ENCODE measurements around the gene RGS16.
"Not testable (repeated sequence)": the region's sequence is repeated elsewhere in the genome, so short reads cannot be mapped to it uniquely, and the experiment has no call there.

Gene RGS16, protein sequence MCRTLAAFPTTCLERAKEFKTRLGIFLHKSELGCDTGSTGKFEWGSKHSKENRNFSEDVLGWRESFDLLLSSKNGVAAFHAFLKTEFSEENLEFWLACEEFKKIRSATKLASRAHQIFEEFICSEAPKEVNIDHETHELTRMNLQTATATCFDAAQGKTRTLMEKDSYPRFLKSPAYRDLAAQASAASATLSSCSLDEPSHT

DNA sequence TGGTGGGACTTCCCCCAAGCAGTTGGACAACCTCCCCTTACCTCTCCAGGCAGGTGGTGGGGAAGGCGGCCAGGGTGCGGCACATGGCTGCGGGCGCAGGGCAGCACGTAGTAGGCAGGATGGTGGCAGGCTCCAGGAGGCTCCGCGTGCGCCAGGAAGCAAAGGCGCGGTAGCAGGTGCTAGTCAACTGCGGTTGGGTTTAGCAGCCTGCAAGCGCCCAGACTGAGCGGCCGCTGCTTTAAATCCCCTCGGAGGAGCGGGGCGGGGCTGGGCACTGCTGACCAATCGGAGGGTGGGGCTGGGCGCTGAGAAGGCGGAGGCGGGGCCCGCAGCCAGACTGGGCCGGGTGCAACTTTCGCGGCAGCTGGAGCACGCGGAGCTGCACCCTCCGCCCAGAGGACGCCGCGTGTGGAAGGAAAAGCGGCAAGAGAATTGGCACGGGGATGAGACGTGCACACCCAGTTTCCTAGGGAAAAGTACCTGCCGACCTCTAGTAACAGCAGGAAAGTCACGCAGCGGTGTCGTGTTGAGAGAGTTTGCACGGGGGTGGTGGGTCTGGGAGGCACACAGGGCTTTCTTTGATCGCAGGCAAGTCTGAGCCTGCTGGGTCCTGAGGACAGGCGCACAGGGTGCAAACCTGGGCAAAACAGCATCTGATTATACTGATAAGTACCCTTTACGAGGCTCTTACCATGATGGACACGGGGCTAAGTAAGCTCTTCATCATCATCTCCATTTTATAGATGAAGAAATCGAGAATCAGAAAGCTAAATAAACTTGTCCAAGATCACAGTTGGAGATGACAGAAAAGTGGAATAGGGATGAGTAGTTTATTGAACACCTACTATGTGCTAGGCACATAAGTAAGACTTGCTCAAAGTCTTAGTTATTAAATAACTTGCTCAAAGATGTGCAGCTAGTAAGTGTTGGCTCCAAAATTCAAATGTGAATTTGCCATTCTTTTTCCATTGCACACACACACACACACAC is at the start of gene RGS16:
Gene RGS16 (minus strand): TSS at position 215 of the 990 bp plus-strand sequence. CDS start 130 bp downstream, at position 85.
- peak; percentile 100 for DNase-seq (ENCODE audit: low spot score)

DNA sequence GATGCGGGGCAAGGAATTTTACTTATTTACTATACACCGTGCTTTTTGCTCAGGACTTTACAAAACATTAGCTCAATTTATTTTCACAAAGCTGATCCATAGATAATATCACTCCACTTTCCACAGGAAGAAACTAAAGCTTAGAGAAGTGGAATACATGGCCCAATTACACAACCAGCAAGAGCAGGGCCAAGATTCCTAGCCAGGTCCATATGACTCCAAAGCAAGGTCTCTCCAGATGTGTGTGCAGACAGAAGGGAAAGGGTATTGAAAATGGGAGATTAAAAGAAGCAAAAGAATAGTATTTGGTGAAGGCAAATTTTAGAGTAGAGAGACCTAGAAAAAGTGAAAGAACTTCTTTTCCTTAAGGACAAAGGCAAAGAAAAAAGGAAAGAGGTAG is 49.8 kb upstream of the RGS16 start:
- DNase-seq (ENCODE audit: low spot score) = no peak

DNA sequence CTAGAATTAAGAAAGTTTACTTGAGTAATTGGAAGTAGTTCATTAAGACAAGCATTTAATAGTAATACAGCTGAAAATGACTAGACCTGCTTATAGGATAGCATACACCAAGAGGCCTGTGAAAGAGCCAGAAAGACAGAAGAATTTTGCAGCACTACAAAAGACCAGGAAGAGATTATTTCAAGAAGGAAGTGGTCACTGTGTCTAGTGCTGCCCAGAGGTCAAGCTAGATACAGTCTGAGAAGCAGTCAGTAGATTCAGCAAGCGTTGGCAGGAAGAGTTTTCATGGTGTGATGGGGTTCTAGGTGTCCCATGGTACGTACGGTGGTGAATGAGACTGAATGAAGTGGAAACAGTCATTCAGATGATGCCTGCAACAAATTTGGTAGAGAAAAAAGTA is 48.7 kb upstream of the RGS16 start:
- no peak for DNase-seq (ENCODE audit: low spot score)

DNA sequence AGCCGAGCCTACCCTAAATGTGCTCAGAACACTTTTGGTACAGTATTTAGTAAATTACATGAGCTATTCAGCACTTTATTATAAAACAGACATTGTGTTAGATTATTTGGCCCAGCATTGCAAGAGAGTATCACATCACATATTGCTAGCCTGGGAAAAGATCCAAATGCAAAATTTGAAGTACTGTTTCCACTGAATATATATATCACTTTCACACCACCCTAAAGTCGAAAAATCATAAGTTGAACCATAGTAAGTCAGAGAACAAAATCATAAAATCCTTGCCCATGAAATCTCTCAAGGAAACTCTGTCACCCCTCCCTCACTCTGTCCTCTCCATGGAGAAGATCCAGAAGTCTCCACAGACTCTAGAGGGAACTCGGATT is 47.1 kb upstream of the RGS16 start:
- DNase-seq (ENCODE audit: low spot score) = no peak

DNA sequence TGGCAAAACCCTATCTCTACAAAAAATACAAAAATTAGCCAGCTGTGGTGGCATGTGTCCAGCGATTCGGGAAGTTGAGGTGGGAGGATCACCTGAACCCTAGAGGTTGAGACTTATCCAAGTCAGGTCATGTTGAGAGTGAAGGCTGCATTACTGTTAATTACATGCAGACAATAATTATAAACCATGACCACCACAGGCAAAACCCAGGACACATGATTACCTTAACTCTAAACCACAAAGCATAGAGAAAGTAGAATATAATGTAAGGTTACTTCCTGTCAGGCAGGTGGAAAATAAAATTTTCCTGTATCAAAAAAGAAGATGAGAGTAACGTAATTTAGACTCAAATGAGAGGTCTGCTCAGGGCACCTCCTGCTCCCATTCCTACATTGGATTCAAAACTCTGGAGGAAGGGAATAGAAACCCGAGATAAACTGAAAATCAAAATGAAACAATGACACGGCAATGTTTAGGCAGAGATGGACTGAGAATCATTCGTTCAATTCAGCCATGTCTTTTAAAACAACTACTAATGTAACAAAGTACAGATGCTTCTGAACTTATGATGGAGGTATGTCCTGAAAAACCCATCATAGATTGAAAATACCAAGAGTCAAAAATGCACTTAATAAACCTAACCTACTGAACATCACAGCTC is 46.6 kb upstream of the RGS16 start:
- no peak for DNase-seq (ENCODE audit: low spot score)

DNA sequence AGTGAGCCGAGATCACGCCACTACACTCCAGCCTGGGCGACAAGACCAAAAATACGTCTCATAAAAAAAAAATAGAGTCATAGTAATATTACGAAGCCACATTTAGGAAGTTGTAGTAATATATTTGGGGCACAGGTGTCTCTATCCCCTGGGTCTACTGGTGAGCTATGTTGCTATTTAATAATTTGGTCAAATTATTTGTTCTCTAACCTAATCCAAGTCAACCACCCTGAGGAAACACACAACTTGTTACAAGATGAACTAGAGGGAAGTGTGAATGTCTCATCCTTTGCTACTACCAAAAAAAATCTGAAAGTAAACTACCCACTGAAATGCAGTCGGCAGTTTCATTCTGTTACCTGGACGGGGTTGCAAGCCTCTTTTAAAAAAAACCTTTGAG is 44.9 kb upstream of the RGS16 start:
- no peak for DNase-seq (ENCODE audit: low spot score)

DNA sequence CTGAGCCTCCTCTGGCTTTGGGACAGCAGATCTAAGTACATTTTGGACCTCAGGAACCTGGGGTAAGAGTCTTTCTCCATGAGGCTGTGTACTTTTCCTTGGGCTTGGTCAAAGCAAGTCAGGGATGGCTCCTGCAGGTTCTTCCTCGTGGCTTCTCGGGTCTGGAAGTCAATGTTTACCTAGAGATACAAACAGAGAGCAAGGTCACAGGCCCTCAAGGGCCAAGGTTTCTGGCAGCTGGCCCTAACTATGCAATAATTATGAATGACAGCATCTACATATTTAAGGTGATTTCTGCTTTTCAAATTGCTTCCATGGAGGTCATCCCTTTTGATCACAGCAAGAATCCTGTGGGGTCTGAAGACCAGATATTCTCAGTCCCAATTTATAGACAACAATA is 42.5 kb upstream of the RGS16 start:
- DNase-seq (ENCODE audit: low spot score) = no peak

DNA sequence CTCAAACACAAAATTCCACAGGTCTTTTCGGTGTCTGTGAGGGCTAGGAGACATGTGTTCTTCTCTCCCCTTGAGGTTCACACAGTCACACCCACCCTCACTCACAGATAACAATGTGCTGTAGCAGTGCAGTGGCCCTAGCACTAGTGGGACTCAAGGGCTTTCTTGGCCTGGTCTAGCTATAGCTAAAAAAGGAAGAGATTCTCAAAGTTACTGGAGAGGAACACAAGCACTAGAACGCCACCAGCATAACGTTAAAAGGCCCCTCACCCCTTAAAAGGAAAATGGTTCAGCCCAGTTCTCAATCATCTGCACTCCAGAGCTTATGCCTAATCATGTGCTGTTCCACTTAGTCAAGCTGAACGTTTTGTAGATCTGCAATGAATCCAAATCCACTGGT is 40.7 kb upstream of the RGS16 start:
- DNase-seq (ENCODE audit: low spot score) = no peak

DNA sequence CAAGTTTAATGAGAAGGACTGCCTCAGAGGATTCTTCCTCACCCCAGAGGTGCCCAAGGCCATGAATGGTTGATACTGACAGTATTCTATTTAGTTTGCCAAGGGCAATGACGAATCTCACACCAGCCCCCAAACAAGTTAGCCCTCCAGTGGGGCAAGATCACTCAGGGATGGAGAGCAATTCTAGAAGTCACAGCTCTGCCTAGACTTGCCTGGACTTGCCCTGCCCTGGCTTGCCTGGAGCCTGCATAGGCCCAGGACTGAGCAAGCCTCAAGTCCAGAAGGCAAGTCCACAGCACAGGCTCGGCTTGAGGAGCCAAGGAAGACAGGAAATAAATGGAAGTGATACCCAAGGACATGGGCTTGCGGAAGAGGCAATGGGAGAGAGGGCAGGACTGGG is 39.5 kb upstream of the RGS16 start:
- DNase-seq (ENCODE audit: low spot score) = no peak

DNA sequence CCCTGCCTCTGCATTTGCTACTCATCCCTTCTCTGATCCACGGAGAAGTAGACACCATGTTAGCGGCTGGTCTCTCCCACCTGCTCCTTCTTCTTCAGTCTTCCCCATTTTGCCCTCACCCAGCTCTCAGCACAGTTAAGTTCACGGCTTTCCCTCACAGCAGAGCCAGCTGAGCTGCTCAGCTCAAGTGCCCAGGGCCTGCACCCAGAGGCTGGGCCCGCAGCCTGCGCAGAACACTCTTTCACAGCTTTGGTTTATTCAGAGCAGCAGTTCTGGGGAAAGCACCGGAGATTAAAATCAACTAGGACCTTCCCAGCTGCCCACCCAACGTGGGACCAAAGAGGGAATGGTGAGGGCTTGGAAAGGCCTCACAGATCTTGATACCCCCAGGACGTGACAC is 38.3 kb upstream of the RGS16 start:
- no peak for DNase-seq (ENCODE audit: low spot score)

DNA sequence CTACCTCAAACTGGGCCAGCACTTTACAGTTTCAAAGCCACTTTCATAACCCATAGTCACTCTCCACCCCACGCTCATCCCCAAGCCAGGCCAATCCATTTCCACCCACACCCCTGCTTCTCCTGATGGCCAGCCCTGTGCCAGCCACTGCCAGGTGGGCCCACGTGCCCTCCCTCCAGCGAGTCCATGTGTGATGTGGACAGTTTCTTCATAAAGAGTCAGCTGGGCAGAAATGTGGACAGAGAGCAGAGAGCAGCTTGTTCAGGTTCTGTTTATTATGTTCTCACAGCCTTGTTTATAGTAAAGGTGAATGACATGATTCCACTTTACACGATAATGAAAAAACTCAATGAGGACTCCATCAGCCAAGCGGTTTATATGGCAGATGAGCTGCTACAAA is 37.4 kb upstream of the RGS16 start:
- no peak for DNase-seq (ENCODE audit: low spot score)

DNA sequence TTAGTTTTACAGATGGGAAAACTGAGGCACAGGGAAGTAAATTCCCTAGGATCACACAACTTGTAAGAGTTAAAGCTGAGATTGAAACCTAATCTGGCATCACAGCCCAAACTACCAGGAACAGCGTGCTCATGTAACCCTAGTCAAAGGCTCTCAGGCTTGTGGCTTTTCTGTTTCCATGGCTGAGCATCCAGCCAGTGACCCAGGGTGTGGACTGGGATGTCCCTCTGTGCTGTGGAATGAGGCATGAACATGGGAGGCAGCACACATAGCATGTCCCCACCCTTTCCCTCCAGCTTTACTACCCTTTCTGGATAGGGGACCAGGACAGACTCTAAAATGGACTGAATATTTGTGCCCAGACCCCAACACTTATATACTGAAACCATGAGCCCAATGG is 35.1 kb upstream of the RGS16 start:
- no peak for DNase-seq (ENCODE audit: low spot score)

DNA sequence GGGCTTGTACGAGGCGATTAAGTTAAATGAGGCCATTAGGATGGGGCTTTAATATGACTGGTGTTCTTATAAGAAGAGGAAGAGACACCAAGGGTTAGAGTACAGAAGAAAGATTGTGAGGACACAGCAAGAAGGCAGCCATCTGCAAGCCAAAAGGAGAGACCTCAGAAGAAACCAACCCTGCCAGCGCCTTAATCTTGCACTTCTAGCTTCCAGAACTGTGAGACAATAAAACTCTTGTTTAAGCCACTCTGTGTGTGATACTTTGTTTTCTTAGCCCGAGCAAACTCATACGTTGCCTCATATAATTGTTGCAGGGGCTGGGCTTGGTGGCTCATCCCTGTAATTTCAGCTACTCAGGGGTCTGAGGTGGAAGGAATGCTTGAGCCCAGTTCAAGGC is 33.6 kb upstream of the RGS16 start:
- DNase-seq (ENCODE audit: low spot score) = no peak

DNA sequence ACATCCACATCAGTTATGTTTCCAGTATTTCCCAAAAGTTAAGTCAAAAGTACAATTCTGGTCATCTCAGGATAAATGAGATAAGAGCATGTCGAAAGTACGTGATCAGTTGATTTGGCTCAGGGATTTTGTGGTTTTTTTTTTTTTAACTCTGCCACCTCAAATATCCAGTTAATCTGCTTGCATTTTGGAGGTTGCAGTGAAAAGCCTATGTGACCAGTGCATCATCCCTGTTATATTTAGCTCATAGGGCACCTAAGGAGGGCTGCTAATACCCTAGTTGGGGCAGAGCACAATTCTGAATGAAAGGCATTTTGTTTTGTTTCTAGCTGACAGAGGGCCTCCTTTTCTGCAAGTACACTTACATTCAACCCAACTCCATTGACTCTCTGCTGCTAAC is 31.7 kb upstream of the RGS16 start:
- DNase-seq (ENCODE audit: low spot score) = no peak

DNA sequence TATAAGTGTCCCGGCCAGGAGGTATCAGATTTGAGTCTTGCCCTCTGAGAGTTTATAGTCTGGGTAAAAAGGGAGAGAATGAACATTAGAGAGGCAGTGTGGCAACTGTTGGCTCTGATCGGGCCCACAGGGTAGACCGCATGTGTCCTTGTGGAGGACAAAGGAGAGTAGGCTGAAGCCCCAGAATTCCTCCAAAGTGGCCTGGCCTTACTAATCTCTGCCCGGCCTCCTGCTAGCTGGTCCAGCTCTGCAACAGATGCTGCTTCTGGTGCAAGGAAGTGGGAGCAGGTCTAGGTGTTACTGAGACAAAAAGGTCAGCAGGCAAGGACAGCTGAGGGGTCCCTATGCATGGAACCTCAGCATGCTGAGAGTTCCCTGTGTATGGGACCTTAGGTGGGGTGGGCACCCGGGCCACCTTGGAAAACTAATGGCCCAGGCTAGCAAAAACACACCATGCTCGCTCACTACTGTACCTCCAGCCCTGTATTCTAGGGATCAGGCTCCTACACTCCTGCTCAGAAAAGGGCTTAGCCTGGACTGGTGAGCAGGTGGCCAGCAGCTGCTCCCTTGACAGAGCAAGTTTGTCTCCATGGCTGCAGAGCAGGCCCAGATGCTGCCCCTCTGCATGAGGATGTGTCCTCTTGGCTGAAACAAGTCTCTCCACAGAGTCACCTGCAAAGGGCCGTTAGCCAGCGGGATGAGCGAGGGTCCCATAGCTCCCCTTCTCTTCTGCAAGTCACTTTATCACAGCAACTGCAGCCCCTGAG is 30.3 kb upstream of the RGS16 start:
- DNase-seq (ENCODE audit: low spot score) = no peak

DNA sequence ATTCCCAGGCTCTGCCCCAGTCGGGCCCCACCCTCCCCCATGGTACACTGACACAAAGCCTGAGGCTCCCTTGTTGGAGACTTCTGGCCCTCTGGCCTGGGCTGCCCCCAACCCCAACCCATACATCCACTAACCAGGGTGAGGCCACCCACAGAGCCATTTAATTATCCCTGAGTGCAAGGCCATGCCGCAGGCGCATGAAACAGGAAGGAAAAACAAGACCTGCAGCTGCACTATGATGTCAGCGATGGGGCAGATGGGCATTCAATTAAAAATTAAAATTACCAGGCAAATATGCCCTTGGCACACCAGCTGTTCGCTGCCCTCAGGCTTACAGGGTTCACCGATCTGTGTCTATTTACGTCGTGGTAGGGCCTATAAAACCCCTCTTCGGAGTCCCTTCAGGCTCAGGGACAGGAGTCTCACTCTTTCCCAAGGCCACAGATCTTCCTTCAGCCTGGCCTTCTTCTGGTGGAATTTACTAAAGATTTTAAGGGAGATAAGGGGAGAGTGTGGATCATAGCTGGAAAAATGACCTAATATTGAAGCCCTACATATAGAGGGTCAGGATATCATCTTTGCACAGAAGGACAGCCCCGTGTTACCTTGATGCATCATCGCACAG is 29.6 kb upstream of the RGS16 start:
- peak; percentile 66 for DNase-seq (ENCODE audit: low spot score)

DNA sequence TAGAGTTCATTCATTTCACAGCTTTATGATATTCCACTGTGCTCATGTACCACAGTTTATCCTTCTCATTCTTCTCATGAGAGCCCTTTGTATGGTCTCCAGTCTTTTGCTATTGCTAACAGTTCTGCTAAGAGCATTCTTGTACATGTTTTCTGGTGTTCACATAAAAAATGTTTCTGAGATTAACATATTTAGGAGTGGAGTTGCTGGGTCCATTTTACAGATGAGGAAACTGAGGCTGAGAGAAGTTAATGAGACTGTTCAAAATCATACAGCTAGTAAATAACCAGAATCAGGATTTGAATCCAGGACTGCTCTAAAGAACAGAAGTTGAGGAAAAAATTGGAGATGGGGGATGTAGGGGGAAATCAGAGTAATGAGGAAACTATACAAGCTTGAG is 28.8 kb upstream of the RGS16 start:
- no peak for DNase-seq (ENCODE audit: low spot score)

DNA sequence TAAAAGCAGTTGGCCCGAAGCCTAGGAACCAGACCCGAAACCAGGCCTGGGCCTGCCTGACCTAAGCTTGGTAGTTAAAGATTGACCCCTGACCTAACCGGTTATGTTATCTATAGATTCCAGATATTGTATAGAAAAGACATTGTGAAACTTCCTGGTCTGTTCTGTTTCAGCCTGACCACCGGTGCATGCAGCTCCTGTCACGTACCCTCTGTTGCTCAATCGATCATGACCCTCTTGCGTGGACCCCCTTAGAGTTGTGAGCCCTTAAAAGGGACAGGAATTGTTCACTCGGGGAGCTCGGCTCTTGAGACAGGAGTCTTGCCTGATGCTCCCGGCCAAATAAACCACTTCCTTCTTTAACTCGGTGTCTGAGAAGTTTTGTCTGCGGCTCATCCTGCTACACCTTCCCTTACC is 28.3 kb upstream of the RGS16 start:
- DNase-seq (ENCODE audit: low spot score) = not testable (repeated sequence)

DNA sequence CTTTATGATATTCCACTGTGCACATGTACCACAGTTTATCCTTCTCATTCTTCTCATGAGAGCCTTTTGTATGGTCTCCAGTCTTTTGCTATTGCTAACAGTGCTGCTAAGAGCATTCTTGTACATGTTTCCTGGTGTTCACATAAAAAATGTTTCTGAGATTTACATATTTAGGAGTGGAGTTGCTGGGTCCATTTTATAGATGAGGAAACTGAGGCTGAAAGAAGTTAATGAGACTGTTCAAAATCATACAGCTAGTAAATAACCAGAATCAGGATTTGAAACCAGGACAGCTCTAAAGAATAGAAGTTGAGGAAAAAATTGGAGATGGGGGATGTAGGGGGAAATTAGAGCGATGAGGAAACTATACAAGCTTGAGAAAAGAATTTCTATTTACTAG is 27.8 kb upstream of the RGS16 start:
- no peak for DNase-seq (ENCODE audit: low spot score)

DNA sequence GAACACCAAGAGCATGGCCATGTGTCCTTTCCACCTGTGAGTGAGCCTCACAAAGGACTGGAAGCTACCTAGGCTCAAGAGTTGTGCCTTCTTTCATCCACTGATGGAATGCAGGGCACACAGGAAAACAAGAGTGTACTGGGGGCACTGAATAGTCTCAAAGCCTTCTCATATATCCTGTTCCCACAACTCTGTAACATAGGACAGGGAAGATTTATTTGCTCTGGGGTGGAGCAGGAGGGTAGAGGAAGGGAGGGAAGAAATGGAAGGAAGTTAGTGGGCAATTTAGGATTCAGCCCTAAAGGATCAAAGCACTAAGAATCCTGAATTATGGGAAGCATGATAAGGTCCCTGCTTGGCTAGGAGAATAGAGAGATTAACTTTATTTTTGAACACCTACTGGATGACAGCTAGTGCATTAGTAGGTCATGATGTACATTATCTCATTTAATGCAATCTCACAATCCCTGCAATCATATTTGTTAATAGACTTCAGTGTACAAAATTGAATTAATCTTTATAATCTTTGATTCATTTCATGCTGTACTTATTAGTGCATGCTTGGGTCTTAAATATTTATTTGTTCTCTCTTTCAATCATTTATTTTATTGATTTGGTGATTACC is 27.0 kb upstream of the RGS16 start:
- DNase-seq (ENCODE audit: low spot score) = no peak

DNA sequence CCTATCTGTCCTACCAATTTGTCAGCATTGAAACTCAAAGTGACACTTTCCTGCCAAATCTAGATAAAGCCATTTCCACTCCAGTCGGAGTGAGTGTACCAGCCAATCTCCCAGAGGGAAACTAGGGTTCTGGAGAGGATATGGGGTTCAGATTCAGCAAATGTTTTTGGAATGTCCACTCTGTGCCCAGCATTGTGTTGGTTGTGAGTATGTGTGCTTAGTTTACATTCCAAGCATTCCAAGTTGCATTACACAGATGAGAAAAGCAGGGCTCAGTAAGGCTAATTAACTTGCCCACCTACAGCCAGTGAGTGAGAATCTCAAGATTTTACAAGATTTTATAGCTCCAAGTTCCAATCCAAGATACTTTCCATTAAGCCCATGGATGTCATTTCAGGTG is 26.4 kb upstream of the RGS16 start:
- no peak for DNase-seq (ENCODE audit: low spot score)
